Vagina (tissue), 2 donors: Measurements from ENCODE around the gene DEPP1. TPM values are rescaled to one million over a fixed set of nuclear protein-coding genes. Genes with fewer than 3 reads are reported as not detected.
A peak's percentile ranks its signal among the peaks of the same experiment; 100 is the strongest.

Experiments
- DNase-seq, 2 donors: peaks; one replicate each; pipeline ENCODE4 v3.0.0-alpha.2; 2017; ENCODE audit errors: extremely low spot score in 2 of 2
- H3K27ac ChIP-seq: fragments of 200-600 bp; sonication (generic); one replicate; pipeline ENCODE4 v1.5.1; 2019
- H3K27me3 ChIP-seq: fragments of 200-600 bp; sonication (generic); one replicate; pipeline ENCODE4 v1.5.1; 2019
- H3K36me3 ChIP-seq, 2 donors: fragments of 200-600 bp; sonication (generic); one replicate each; pipeline ENCODE4 v1.5.1; 2017 to 2019
- H3K4me1 ChIP-seq: fragments of 200-600 bp; sonication (generic); one replicate; pipeline ENCODE4 v1.5.1; 2019
- H3K4me3 ChIP-seq, 2 donors: fragments of 200-600 bp; sonication (generic); 1 replicate in 1 of 2; 2 replicates in 1 of 2; pipeline ENCODE4 v1.5.1; 2016 to 2019
- H3K9me3 ChIP-seq: fragments of 200-600 bp; sonication (generic); one replicate; pipeline ENCODE4 v1.5.1; 2019
- CTCF ChIP-seq, 3 experiments: fragments of 450-650 bp in 2 of 3; fragments of 200-600 bp in 1 of 3; sonication (generic) in 1 of 3; IDR thresholded peaks; one replicate each; pipeline ENCODE4 v1.5.1; 2017 to 2019; ENCODE audit warnings: antibody characterized with exemption in 3 of 3, mild to moderate bottlenecking in 2 of 3, moderate library complexity in 2 of 3
- POLR2A ChIP-seq, 2 donors: fragments of 450-650 bp; IDR thresholded peaks; one replicate each; pipeline ENCODE4 v1.6.1; 2017; ENCODE audit warnings: antibody characterized with exemption in 2 of 2, mild to moderate bottlenecking in 2 of 2, moderate library complexity in 2 of 2
- POLR2AphosphoS5 ChIP-seq, 2 donors: sonication (generic); formaldehyde crosslinking; IDR thresholded peaks; one replicate each; pipeline ENCODE4 v1.9.0; 2017; ENCODE audit warnings: antibody characterized with exemption in 2 of 2, mild to moderate bottlenecking in 2 of 2, low read depth in 1 of 2; ENCODE audit not compliant: insufficient read depth in 1 of 2
- intact Hi-C: fragments of 100-400 bp; cut with DNase I; formaldehyde crosslinking; loops from one replicate; pipeline ENCODE4 v1.15.1; 2023
- total RNA-seq: library from RNA; depleted of rRNA; stranded (reverse); fragments of >200 nt; gene quantifications from one replicate; pipeline ENCODE4 v1.2.3, GENCODE V29; 2016

Gene DEPP1
- total RNA-seq, 1 donor from 2014 or later: 155 TPM

DNA sequence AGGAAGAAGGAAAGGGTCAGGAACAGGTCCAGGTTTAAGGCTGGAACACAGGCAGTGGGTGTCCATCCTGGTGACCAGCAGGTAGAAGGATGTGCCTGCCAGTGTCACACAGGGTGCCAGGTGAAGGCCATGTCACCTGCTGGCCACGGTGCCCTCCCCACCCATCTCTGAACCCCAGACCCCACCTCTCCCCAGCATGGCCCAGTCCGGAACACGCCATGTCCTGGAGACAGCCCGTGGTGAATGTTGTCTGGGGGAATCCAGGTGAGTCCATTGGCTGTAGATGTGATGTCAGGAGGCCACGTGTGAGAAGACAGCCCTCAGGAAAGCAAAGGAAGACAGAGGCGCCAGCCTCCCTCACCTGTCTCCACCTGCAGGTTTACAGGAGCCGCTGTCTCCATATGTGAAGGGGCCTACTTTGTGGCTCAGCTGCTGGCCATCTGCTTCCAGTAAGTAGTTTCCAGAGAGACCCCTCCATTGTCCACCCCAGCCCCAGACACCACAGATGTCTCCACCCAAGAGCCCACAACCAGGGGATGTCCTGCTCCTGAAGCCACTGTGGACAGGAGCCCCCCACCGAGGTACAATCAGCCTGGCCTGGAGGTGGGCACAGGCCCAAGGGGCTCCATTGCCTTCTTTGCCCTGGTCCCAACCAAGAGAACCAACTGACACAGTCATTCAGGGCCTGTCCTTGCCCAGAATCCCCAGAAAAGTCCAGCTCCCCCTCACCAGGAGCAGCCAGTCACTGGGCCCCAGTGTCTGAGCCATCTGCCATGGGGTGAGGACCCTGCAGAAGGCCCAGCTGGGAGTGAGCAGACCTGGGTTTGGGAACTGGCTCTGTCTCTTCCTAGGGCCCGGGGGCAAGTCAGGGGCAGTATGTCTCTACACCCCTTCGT lies 46.7 kb downstream of the DEPP1 start:
- DNase-seq: peak in 1 of 2 donors; percentile 64
- Histone ChIP-seq H3K4me1 (peaks cover 22% of the 10 kb centered on the region), H3K4me3 (no peak overlapping the region), H3K36me3 (no peaks in the 10 kb centered on the region), H3K27ac (peak overlapping the region; percentile 13), H3K9me3 (no peaks in the 10 kb centered on the region), H3K27me3 (no peaks in the 10 kb centered on the region)
- intact Hi-C loops: loop anchor here (5.0 kb wide), 1 partner anchor 40 kb away; no protein-coding TSS in a partner anchor
- TF ChIP-seq POLR2A (IDR thresholded peaks at IDR 0.05) (no peak), POLR2AphosphoS5 (IDR thresholded peaks at IDR 0.05; ENCODE audit: insufficient read depth in 1 of 2, low read depth in 1 of 2) (no peak), CTCF (IDR thresholded peaks at IDR 0.05) (no peak)

- Histone ChIP-seq H3K4me3 (no peak overlapping the region), H3K27ac (no peak overlapping the region), H3K36me3 (no peaks in the 10 kb centered on the region), H3K9me3 (no peaks in the 10 kb centered on the region), H3K4me1 (peaks cover 22% of the 10 kb centered on the region), H3K27me3 (no peaks in the 10 kb centered on the region)
- intact Hi-C loops: loop anchor here (5.0 kb wide), 1 partner anchor 41 kb away; no protein-coding TSS in a partner anchor
- peak in 1 of 2 donors; percentile 40 for DNase-seq
- TF ChIP-seq CTCF (IDR thresholded peaks at IDR 0.05): no peak
- TF ChIP-seq POLR2AphosphoS5 (IDR thresholded peaks at IDR 0.05; ENCODE audit: insufficient read depth in 1 of 2, low read depth in 1 of 2): no peak
- TF ChIP-seq POLR2A (IDR thresholded peaks at IDR 0.05): no peak
Observed at GRCh38 chr10:44930904-44931620, 47.5 kb downstream of the DEPP1 start.

DNA sequence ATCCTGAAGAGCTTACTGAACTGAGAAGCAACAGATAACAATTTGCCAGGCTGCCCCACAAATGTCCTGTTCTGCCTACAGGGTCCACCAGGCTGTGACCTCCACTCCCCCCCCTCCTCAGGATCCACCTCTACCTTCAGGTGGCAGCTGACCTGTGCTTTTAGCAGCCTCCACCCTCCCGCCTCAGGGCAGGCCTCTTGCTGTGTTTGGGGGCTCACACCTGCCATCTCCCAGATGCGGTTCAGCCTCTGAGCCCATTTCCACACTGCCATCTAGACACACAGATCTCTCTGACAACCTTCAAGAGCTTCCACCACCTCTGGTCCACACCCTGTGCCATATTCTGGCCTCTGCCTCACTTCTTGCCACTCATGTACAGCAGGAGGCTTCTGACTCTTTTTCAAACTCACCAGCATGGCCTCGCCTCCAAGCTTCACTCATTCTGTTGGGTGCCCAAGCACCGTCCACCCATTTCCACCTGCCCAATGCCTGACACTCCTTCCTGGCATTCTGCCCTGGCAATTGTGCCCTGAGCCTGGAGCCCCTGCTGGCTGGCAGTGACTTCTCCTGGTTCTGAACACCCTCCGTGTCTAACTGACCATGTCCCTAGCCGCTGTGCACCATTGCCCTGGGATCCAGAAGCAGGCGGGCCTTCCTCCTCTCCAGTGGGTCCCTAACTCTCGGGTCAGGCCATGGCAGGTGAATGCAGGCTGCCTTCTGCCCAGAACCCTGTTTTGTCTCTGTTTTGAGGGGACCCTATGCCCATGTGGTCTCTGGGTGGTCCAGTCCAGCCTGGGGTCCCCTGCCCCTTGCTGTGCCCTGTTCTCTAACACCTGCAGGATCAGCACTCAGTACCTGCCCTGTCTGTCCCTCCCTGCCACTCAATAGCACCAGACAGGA lies 49.0 kb downstream of the DEPP1 start:
- Histone ChIP-seq H3K4me3 (no peak overlapping the region), H3K36me3 (no peaks in the 10 kb centered on the region), H3K4me1 (peaks cover 9% of the 10 kb centered on the region), H3K27me3 (no peaks in the 10 kb centered on the region), H3K27ac (no peak overlapping the region), H3K9me3 (no peaks in the 10 kb centered on the region)
- no peak for TF ChIP-seq POLR2A (IDR thresholded peaks at IDR 0.05)
- no peak for TF ChIP-seq POLR2AphosphoS5 (IDR thresholded peaks at IDR 0.05; ENCODE audit: insufficient read depth in 1 of 2, low read depth in 1 of 2)
- TF ChIP-seq CTCF (IDR thresholded peaks at IDR 0.05): no peak
- no peak for DNase-seq
- intact Hi-C loops: loop anchor here (5.0 kb wide), 1 partner anchor 43 kb away; no protein-coding TSS in a partner anchor

- H3K27ac ChIP-seq: no peak overlapping the region
- intact Hi-C loops: no loop called here
- H3K9me3 ChIP-seq: no peaks in the 10 kb centered on the region
- H3K27me3 ChIP-seq: no peaks in the 10 kb centered on the region
- H3K4me1 ChIP-seq: peaks cover 5% of the 10 kb centered on the region
- no peak for TF ChIP-seq CTCF (IDR thresholded peaks at IDR 0.05)
- no peak for TF ChIP-seq POLR2AphosphoS5 (IDR thresholded peaks at IDR 0.05; ENCODE audit: insufficient read depth in 1 of 2, low read depth in 1 of 2)
- no peak for TF ChIP-seq POLR2A (IDR thresholded peaks at IDR 0.05)
- no peaks in the 10 kb centered on the region for H3K36me3 ChIP-seq
- DNase-seq: no peak
- H3K4me3 ChIP-seq: no peak overlapping the region
Observed at GRCh38 chr10:44928462-44928861, 50.1 kb downstream of the DEPP1 start.
